B cell (primary cell): ENCODE data around the gene FUT7. TPM values are rescaled to one million over a fixed set of nuclear protein-coding genes. Genes with fewer than 3 reads are reported as not detected.

Source experiments
- ATAC-seq: fragments of 200-7000 bp; cut with Tn5 transposase; one replicate; pipeline ENCODE4 v1.10.0; 2021; ENCODE audit warnings: low read depth, mild to moderate bottlenecking, moderate number of reproducible peaks, moderate library complexity
- CTCF ChIA-PET: fragments of 350-600 bp; sonication (Branson Sonifier 250); formaldehyde crosslinking; loops from one replicate; lab custom pipeline; 2021; ENCODE audit warnings: antibody characterized with exemption, inconsistent platforms; lab: Charles Lee
- POLR2A ChIA-PET: fragments of 350-600 bp; sonication (Branson Sonifier 250); formaldehyde crosslinking; loops from one replicate; lab custom pipeline; 2021; ENCODE audit warnings: antibody characterized with exemption; lab: Charles Lee
- DNase-seq: peaks from one replicate; pipeline ENCODE4 v3.0.0; 2013
- H2AFZ ChIP-seq: 2 replicates; pipeline ENCODE4 v1.6.1; 2012; ENCODE audit warnings: mild to moderate bottlenecking, low read depth, low read length; ENCODE audit not compliant: insufficient read depth, poor library complexity, severe bottlenecking
- H3K27ac ChIP-seq, 2 donors: 1 replicate in 1 of 2; 2 replicates in 1 of 2; pipeline ENCODE4 v1.5.1; 2012 to 2013; ENCODE audit warnings: low read length in 2 of 2, mild to moderate bottlenecking in 2 of 2, moderate library complexity in 1 of 2
- H3K27me3 ChIP-seq, 4 experiments: fragments of 200-600 bp in 1 of 4; sonication (generic) in 1 of 4; replicated peaks in 1 of 4; 1 replicate in 2 of 4; 2 replicates in 2 of 4; pipeline versions ENCODE4 v1.6.1 to v1.7.0; 2013 to 2016; ENCODE audit warnings: low read length in 3 of 4, mild to moderate bottlenecking in 2 of 4, mixed read lengths in 1 of 4, moderate library complexity in 1 of 4; ENCODE audit not compliant: insufficient read depth in 4 of 4, control insufficient read depth in 3 of 4; ENCODE audit errors: control extremely low read depth in 1 of 4
- H3K36me3 ChIP-seq, 2 experiments: replicated peaks in 1 of 2; 1 replicate in 1 of 2; 2 replicates in 1 of 2; pipeline versions ENCODE4 v1.6.1 to v1.7.1; 2013; ENCODE audit warnings: low read length in 1 of 2; ENCODE audit not compliant: insufficient read depth in 2 of 2, control insufficient read depth in 1 of 2; ENCODE audit errors: control extremely low read depth in 1 of 2, extremely low read depth in 1 of 2
- H3K4me1 ChIP-seq, 2 donors: fragments of 200-600 bp in 1 of 2; sonication (generic) in 1 of 2; 1 replicate in 1 of 2; 2 replicates in 1 of 2; pipeline versions ENCODE4 v1.5.1 to v1.6.1; 2013 to 2017; ENCODE audit warnings: low read length in 2 of 2; ENCODE audit not compliant: control insufficient read depth in 2 of 2, insufficient read depth in 2 of 2
- H3K4me2 ChIP-seq: replicated peaks from 2 replicates; pipeline ENCODE3; 2012; ENCODE audit warnings: mild to moderate bottlenecking, low read depth, low read length; ENCODE audit not compliant: poor library complexity, severe bottlenecking
- H3K4me3 ChIP-seq, 5 experiments: fragments of 200-600 bp in 1 of 5; sonication (generic) in 1 of 5; 1 replicate in 3 of 5; 2 replicates in 2 of 5; pipeline versions ENCODE4 v1.5.1 to v1.7.0; 2011 to 2016; ENCODE audit warnings: low read length in 4 of 5, mild to moderate bottlenecking in 4 of 5, low read depth in 2 of 5, control low read depth in 1 of 5, moderate library complexity in 1 of 5; ENCODE audit not compliant: insufficient read depth in 1 of 5; ENCODE audit errors: control extremely low read depth in 1 of 5, extremely low read depth in 1 of 5
- H3K79me2 ChIP-seq: fragments of 200-600 bp; sonication (generic); one replicate; pipeline ENCODE4 v1.6.0; 2016; ENCODE audit warnings: low read length; ENCODE audit not compliant: control insufficient read depth, insufficient read depth
- H3K9ac ChIP-seq: fragments of 200-600 bp; sonication (generic); 2 replicates; pipeline ENCODE4 v1.6.1; 2017; ENCODE audit warnings: mild to moderate bottlenecking, low read length, moderate library complexity
- H3K9me3 ChIP-seq, 3 donors: one replicate each; pipeline versions ENCODE4 v1.6.1 to v1.7.1; 2013; ENCODE audit warnings: low read length in 2 of 3; ENCODE audit not compliant: control insufficient read depth in 2 of 3, insufficient read depth in 1 of 3; ENCODE audit errors: control extremely low read depth in 1 of 3
- H4K20me1 ChIP-seq: 2 replicates; pipeline ENCODE4 v1.6.0; 2012; ENCODE audit warnings: mild to moderate bottlenecking, low read length; ENCODE audit not compliant: insufficient read depth, control insufficient read depth, poor library complexity, severe bottlenecking
- H3K27ac Mint-ChIP-seq: one replicate; pipeline ENCODE4 v1.8.0; 2021; ENCODE audit warnings: mixed read lengths
- H3K27me3 Mint-ChIP-seq: one replicate; pipeline ENCODE4 v1.8.0; 2021; ENCODE audit warnings: mixed read lengths
- H3K4me1 Mint-ChIP-seq: one replicate; pipeline ENCODE4 v1.8.0; 2021; ENCODE audit warnings: mixed read lengths
- H3K4me3 Mint-ChIP-seq: one replicate; pipeline ENCODE4 v1.8.0; 2021; ENCODE audit warnings: mixed read lengths
- H3K9me3 Mint-ChIP-seq: one replicate; pipeline ENCODE4 v1.8.0; 2022; ENCODE audit warnings: mixed read lengths; ENCODE audit not compliant: insufficient read depth
- EZH2 ChIP-seq: IDR thresholded peaks from 2 replicates; pipeline ENCODE4 v1.6.1; 2012; ENCODE audit warnings: borderline replicate concordance, low read depth, mild to moderate bottlenecking, moderate library complexity, low read length; ENCODE audit not compliant: insufficient read depth, poor library complexity, severe bottlenecking
- WGBS: methylation state at CpG from one replicate; pipeline ENCODE4 v1.1.5; 2013; ENCODE audit warnings: missing lambda C conversion rate; ENCODE audit not compliant: insufficient coverage; 5-methylcytosine and 5-hydroxymethylcytosine counted together
- intact Hi-C: fragments of 100-400 bp; cut with micrococcal nuclease; formaldehyde crosslinking; loops from one replicate; pipeline ENCODE4 v1.10.0; 2022
- polyA plus RNA-seq: library from polyadenylated mRNA; depleted of rRNA; stranded (reverse); fragments of >200 nt; gene quantifications from 2 replicates; pipeline ENCODE4 v1.2.3, GENCODE V29; 2012
- total RNA-seq, 2 donors: library from RNA; stranded (reverse); fragments of 120-200 nt in 1 of 2; gene quantifications; 1 replicate in 1 of 2; 2 replicates in 1 of 2; pipeline versions ENCODE4 v1.2.3 to v1.2.4, GENCODE V29; 2013 to 2022
- TF ChIP-seq, protein P1 (sequence below): fragments of 200-600 bp; IDR thresholded peaks from one replicate; pipeline ENCODE4 v1.8.0; 2022; ENCODE audit warnings: antibody characterized with exemption, mild to moderate bottlenecking

The FUT7 gene
- total and polyA plus RNA-seq, 2 donors (not counting 1 experiment from before 2014, with no cell fraction given) = 7.3 to 8.2 TPM

DNA sequence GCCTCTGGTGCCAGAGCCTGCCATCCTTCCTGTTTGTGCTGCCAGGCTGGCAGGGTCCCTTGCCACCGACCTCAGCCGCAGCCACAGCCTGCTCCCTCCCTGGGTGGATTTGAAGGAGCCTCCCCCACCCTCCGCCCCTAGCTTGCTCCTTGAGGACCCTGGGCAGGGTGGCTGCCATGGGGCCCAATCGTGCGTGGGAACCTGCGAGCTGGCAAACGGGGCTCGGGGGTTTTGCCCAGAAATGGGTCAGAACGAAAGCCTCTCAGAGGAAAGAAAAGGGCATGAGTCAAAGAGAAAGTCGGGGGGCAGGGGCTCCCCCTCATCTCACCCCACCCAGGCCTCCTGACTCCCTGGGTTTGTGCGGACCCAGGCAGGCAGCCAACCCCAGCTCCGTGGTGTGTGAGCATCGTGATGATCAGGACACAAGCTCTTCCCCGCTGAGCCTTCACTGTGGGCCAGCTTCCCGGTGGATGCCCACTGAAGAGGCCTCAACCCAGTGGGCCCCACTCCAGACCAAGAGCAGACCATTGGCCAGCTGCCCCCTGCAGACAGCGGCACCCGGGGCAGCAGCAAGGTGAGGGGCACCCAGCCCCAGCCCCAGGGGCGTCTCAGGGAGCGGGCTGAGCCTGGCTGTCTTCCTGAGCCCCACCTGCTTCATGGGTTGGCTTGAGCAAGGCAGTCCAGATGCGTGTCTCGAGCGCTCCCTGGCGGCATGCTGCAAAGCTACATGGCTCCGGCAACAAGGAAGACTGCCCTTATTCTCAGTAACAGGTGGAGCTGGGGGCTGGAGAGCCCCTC, 3.0 kb upstream of the FUT7 start:
- Histone ChIP-seq H3K27ac (peak overlapping the region; percentile 36 to 47), H4K20me1 (no peaks in the 10 kb centered on the region), H3K4me2 (peak overlapping the region; percentile 82), H3K4me3 (peak overlapping the region in 4 of 5 experiments; percentile 8 to 37 (median 22)), H2AFZ (peak overlapping the region; percentile 61), H3K9me3 (peaks cover 0 to 11% (median 0%) of the 10 kb centered on the region in 3 donors), H3K4me1 (peaks cover 51 to 56% of the 10 kb centered on the region in 2 donors), H3K27me3 (peaks cover 0 to 6% (median 0%) of the 10 kb centered on the region in 4 experiments), H3K36me3 (no peaks in the 10 kb centered on the region), H3K79me2 (peaks cover 12% of the 10 kb centered on the region), H3K9ac (peak overlapping the region; percentile 52)
- intact Hi-C loops = loop anchor here (1.0 to 5.0 kb wide), 4 partner anchors 31 to 248 kb away; partner anchors contain the start of genes AJM1 and SAPCD2
- H3K27me3 Mint-ChIP-seq = no peaks in the 10 kb centered on the region
- TF ChIP-seq EZH2 = no peak
- TF ChIP-seq, protein P1, sequence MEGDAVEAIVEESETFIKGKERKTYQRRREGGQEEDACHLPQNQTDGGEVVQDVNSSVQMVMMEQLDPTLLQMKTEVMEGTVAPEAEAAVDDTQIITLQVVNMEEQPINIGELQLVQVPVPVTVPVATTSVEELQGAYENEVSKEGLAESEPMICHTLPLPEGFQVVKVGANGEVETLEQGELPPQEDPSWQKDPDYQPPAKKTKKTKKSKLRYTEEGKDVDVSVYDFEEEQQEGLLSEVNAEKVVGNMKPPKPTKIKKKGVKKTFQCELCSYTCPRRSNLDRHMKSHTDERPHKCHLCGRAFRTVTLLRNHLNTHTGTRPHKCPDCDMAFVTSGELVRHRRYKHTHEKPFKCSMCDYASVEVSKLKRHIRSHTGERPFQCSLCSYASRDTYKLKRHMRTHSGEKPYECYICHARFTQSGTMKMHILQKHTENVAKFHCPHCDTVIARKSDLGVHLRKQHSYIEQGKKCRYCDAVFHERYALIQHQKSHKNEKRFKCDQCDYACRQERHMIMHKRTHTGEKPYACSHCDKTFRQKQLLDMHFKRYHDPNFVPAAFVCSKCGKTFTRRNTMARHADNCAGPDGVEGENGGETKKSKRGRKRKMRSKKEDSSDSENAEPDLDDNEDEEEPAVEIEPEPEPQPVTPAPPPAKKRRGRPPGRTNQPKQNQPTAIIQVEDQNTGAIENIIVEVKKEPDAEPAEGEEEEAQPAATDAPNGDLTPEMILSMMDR = peak; percentile 90
- ATAC-seq (peak; percentile 64), DNase-seq (peak; percentile 91)
- CTCF ChIA-PET = interaction anchor here (0.6 to 3.9 kb wide), 64 partner anchors 9 to 545 kb away, joined by 3 to 106 read pairs (median 4); partner anchors contain the start of genes AJM1, C8G, CLIC3 and DPP7
- peaks cover 47% of the 10 kb centered on the region for H3K4me1 Mint-ChIP-seq
- peak overlapping the region; percentile 79 for H3K4me3 Mint-ChIP-seq
- POLR2A ChIA-PET = interaction anchor here (0.6 to 1.4 kb wide), 12 partner anchors 14 to 388 kb away, joined by 3 to 6 read pairs (median 3); partner anchors contain the start of genes EXD3, NOXA1, PAXX and RABL6
- H3K27ac Mint-ChIP-seq = peak overlapping the region; percentile 86
- H3K9me3 Mint-ChIP-seq = no peaks in the 10 kb centered on the region
- WGBS = under 1% methylated on average over 20 of the region's 24 CpGs
